Middle frontal gyrus (tissue), 1 donor: ENCODE data around the gene LMF1.

Experiments used
- DNase-seq: peaks from one replicate; pipeline ENCODE4 v3.0.0-alpha.2; 2015; ENCODE audit warnings: low spot score; ENCODE audit errors: extremely low spot score

Gene LMF1

GRCh38 chr16:984736-985636 is 14.2 kb upstream of the LMF1 start:
- DNase-seq, result no peak

- no peak for DNase-seq
These were observed 13.4 kb upstream of the LMF1 start for GRCh38 chr16:984121-984694.

GRCh38 chr16:983044-984030 is 12.6 kb upstream of the LMF1 start:
- DNase-seq, result no peak

GRCh38 chr16:982145-983043 is 11.6 kb upstream of the LMF1 start:
- no peak for DNase-seq

- no peak for DNase-seq
These were observed 10.9 kb upstream of the LMF1 start, which contains the start of gene SOX8 for GRCh38 chr16:981695-982144. Gene SOX8, plus strand, starts transcription at chr16:981770. Its CDS starts 153 bp downstream, at chr16:981923.

- DNase-seq, result no peak
These were observed 9.7 kb upstream of the LMF1 start for GRCh38 chr16:980595-980854.

- no peak for DNase-seq
These were observed 9.2 kb upstream of the LMF1 start for GRCh38 chr16:979859-980594.

- DNase-seq, result no peak
These were observed 8.4 kb upstream of the LMF1 start for GRCh38 chr16:979147-979546.

- no peak for DNase-seq
These were observed 7.6 kb upstream of the LMF1 start for GRCh38 chr16:978403-978802.

- no peak for DNase-seq
These were observed 7.1 kb upstream of the LMF1 start for GRCh38 chr16:977896-978295.

GRCh38 chr16:977081-977701 is 6.4 kb upstream of the LMF1 start:
- DNase-seq, result no peak

- no peak for DNase-seq
These were observed 5.7 kb upstream of the LMF1 start for GRCh38 chr16:976389-976931.

- DNase-seq, result no peak
These were observed 4.5 kb upstream of the LMF1 start for GRCh38 chr16:975291-975690.

- no peak for DNase-seq
These were observed 4.0 kb upstream of the LMF1 start for GRCh38 chr16:974611-975261.

- no peak for DNase-seq
These were observed 3.3 kb upstream of the LMF1 start for GRCh38 chr16:974001-974601.

- DNase-seq, result no peak
These were observed 2.6 kb upstream of the LMF1 start for GRCh38 chr16:973366-973765.

- DNase-seq, result peak; percentile 80
These were observed 1.7 kb upstream of the LMF1 start for GRCh38 chr16:972316-973002.

- no peak for DNase-seq
These were observed 1.2 kb upstream of the LMF1 start for GRCh38 chr16:971981-972315.
